HEK293 (cell line): ENCODE measurements around the gene LRRFIP1.
A peak's percentile ranks its signal among the peaks of the same experiment; 100 is the strongest.

Experiments used
- CTCF ChIA-PET: fragments of 350-600 bp; formaldehyde crosslinking; extraction: SDS; loops from one replicate; lab custom pipeline; 2021; ENCODE audit warnings: antibody characterized with exemption; lab: Yijun Ruan, JAX
- POLR2A ChIA-PET: fragments of 300-600 bp; formaldehyde crosslinking; extraction: SDS; loops from one replicate; lab custom pipeline; 2020; ENCODE audit warnings: antibody characterized with exemption, inconsistent platforms; lab: Yijun Ruan, JAX
- H3K27ac ChIP-seq: fragments of 200-500 bp; sonication (Bioruptor generic); 2 replicates; pipeline ENCODE4 v1.5.1; 2014; ENCODE audit warnings: low read depth, low read length, control low read depth, inconsistent platforms; ENCODE audit errors: extremely low read depth
- H3K36me3 ChIP-seq, 2 experiments: fragments of 200-500 bp in 1 of 2; sonication (Bioruptor generic) in 1 of 2; 1 replicate in 1 of 2; 2 replicates in 1 of 2; pipeline ENCODE4 v1.5.1; 2014 to 2017; ENCODE audit warnings: inconsistent platforms in 2 of 2, low read length in 2 of 2; ENCODE audit not compliant: control insufficient read depth in 2 of 2, insufficient read depth in 1 of 2
- H3K4me1 ChIP-seq: fragments of 200-500 bp; sonication (Bioruptor generic); 2 replicates; pipeline ENCODE4 v1.5.1; 2014; ENCODE audit warnings: mild to moderate bottlenecking, low read length, inconsistent platforms; ENCODE audit not compliant: control insufficient read depth, insufficient read depth
- H3K4me3 ChIP-seq: 2 replicates; pipeline ENCODE4 v1.5.1; 2011; ENCODE audit warnings: low read depth, mild to moderate bottlenecking, control low read depth, low read length, moderate library complexity
- H3K9me3 ChIP-seq: fragments of 200-500 bp; sonication (Bioruptor generic); 2 replicates; pipeline ENCODE4 v1.5.1; 2014; ENCODE audit warnings: low read depth, low read length, inconsistent platforms; ENCODE audit not compliant: control insufficient read depth, insufficient read depth
- HIC1 ChIP-seq: fragments of 450-650 bp; formaldehyde crosslinking; IDR thresholded peaks from 2 replicates; pipeline ENCODE4 v1.5.1; 2016; ENCODE audit warnings: missing biosample characterization, missing genetic modification characterization
- PRDM4 ChIP-seq: fragments of 450-650 bp; formaldehyde crosslinking; IDR thresholded peaks from 2 replicates; pipeline ENCODE4 v1.5.1; 2017; ENCODE audit warnings: missing biosample characterization, missing genetic modification characterization
- PRDM6 ChIP-seq: fragments of 450-650 bp; formaldehyde crosslinking; IDR thresholded peaks from 2 replicates; pipeline ENCODE4 v1.5.1; 2017; ENCODE audit warnings: missing biosample characterization, missing genetic modification characterization
- SCRT2 ChIP-seq: fragments of 450-650 bp; formaldehyde crosslinking; IDR thresholded peaks from 2 replicates; pipeline ENCODE4 v1.5.1; 2016; ENCODE audit warnings: missing biosample characterization, missing genetic modification characterization
- SP3 ChIP-seq: fragments of 450-650 bp; formaldehyde crosslinking; IDR thresholded peaks from 2 replicates; pipeline ENCODE4 v1.5.1; 2016; ENCODE audit warnings: missing biosample characterization, missing genetic modification characterization
- ZNF324 ChIP-seq: fragments of 450-650 bp; formaldehyde crosslinking; IDR thresholded peaks from 2 replicates; pipeline ENCODE4 v1.5.1; 2016; ENCODE audit warnings: missing biosample characterization, missing genetic modification characterization
- ZNF341 ChIP-seq: fragments of 450-650 bp; formaldehyde crosslinking; IDR thresholded peaks from 2 replicates; pipeline ENCODE4; 2016; ENCODE audit warnings: low read depth, missing biosample characterization, missing genetic modification characterization
- ZNF600 ChIP-seq: fragments of 450-650 bp; formaldehyde crosslinking; IDR thresholded peaks from 2 replicates; pipeline ENCODE4 v1.5.1; 2016; ENCODE audit warnings: missing biosample characterization, missing genetic modification characterization
- ZNF660 ChIP-seq: fragments of 450-650 bp; IDR thresholded peaks from 2 replicates; pipeline ENCODE4 v1.5.1; 2018; ENCODE audit warnings: missing biosample characterization, mild to moderate bottlenecking, missing genetic modification characterization
- ZNF664 ChIP-seq: fragments of 450-650 bp; formaldehyde crosslinking; IDR thresholded peaks from 2 replicates; pipeline ENCODE4 v1.5.1; 2016; ENCODE audit warnings: missing biosample characterization, missing genetic modification characterization
- ZSCAN16 ChIP-seq: fragments of 450-650 bp; formaldehyde crosslinking; IDR thresholded peaks from 2 replicates; pipeline ENCODE4 v1.5.1; 2016; ENCODE audit warnings: missing biosample characterization, missing genetic modification characterization

The LRRFIP1 gene

GRCh38 chr2:237742191-237742590, 114.8 kb downstream of the LRRFIP1 start:
- Histone ChIP-seq H3K27ac (no peak overlapping the region), H3K4me3 (no peak overlapping the region), H3K36me3 (peaks cover 0 to 3% of the 10 kb centered on the region in 2 experiments; a peak in 1 of 3 replicates), H3K9me3 (no peaks in the 10 kb centered on the region), H3K4me1 (peaks cover 6% of the 10 kb centered on the region; the same call in 1 of the 2 replicates)
- CTCF ChIA-PET, result interaction anchor here (0.8 to 7.0 kb wide), 4 partner anchors 57 to 229 kb away, joined by 4 to 110 read pairs (median 4); no protein-coding TSS in a partner anchor
- TF ChIP-seq ZNF324 (tag by site-specific recombination) (no peak), ZNF341 (tag by site-specific recombination) (no peak), HIC1 (tag by site-specific recombination) (no peak), ZNF660 (tag by site-specific recombination) (no peak), SP3 (tag by site-specific recombination) (no peak)
- POLR2A ChIA-PET, result no interaction called here

GRCh38 chr2:237742614-237743013, 115.2 kb downstream of the LRRFIP1 start:
- POLR2A ChIA-PET, result no interaction called here
- no peak overlapping the region for H3K27ac ChIP-seq

GRCh38 chr2:237743024-237743423, 115.6 kb downstream of the LRRFIP1 start:
- TF ChIP-seq ZNF324 (tag by site-specific recombination) (no peak), ZSCAN16 (no peak), PRDM6 (tag by site-specific recombination) (no peak)
- H3K4me3 ChIP-seq, result no peak overlapping the region
- peaks cover 6% of the 10 kb centered on the region; the same call in 1 of the 2 replicates for H3K4me1 ChIP-seq
- no peaks in the 10 kb centered on the region for H3K36me3 ChIP-seq
- H3K9me3 ChIP-seq, result no peaks in the 10 kb centered on the region
- ChIA-PET POLR2A (no interaction called here), CTCF (interaction anchor here (0.5 to 7.0 kb wide), 8 partner anchors 9 to 230 kb away, joined by 3 to 110 read pairs (median 4); no protein-coding TSS in a partner anchor)
- no peak overlapping the region for H3K27ac ChIP-seq

More at GRCh38 chr2:237742614-237743013, 115.2 kb downstream of the LRRFIP1 start:
- Histone ChIP-seq H3K9me3 (no peaks in the 10 kb centered on the region), H3K4me3 (no peak overlapping the region), H3K4me1 (peaks cover 6% of the 10 kb centered on the region; the same call in 1 of the 2 replicates), H3K36me3 (no peaks in the 10 kb centered on the region)
- peak; percentile 62 for TF ChIP-seq SCRT2
- TF ChIP-seq PRDM4 (tag by site-specific recombination), result no peak
- CTCF ChIA-PET, result interaction anchor here (0.8 to 7.0 kb wide), 4 partner anchors 12 to 229 kb away, joined by 3 to 110 read pairs (median 4); no protein-coding TSS in a partner anchor

- Histone ChIP-seq H3K4me3 (no peak overlapping the region), H3K4me1 (peaks cover 6% of the 10 kb centered on the region; the same call in 1 of the 2 replicates), H3K9me3 (no peaks in the 10 kb centered on the region), H3K36me3 (peaks cover 0 to 4% of the 10 kb centered on the region in 2 experiments; a peak in 1 of 3 replicates), H3K27ac (no peak overlapping the region)
- TF ChIP-seq ZNF600 (tag by site-specific recombination), result no peak
- peak; percentile 65 for TF ChIP-seq ZNF664 (tag by site-specific recombination)
- ChIA-PET CTCF (interaction anchor here (0.5 to 7.0 kb wide), 13 partner anchors 8 to 231 kb away, joined by 3 to 110 read pairs (median 7); no protein-coding TSS in a partner anchor), POLR2A (no interaction called here)
These were observed 116.3 kb downstream of the LRRFIP1 start for GRCh38 chr2:237743561-237744269.
